ENCODE measurements around the gene MYL5.
"Not testable (repeated sequence)": the region's sequence is repeated elsewhere in the genome, so short reads cannot be mapped to it uniquely, and the experiment has no call there.

MYL5 gene

GRCh38 chr4:730511-730910 lies 56.2 kb downstream of the MYL5 start:
- FAIRE-seq = no peak

- not testable (repeated sequence) for FAIRE-seq
Measured at GRCh38 chr4:730946-731904, 56.9 kb downstream of the MYL5 start.
